ENCODE results near the gene POLR3E.
"Not testable (repeated sequence)": the region's sequence is repeated elsewhere in the genome, so short reads cannot be mapped to it uniquely, and the experiment has no call there.

The POLR3E gene

DNA sequence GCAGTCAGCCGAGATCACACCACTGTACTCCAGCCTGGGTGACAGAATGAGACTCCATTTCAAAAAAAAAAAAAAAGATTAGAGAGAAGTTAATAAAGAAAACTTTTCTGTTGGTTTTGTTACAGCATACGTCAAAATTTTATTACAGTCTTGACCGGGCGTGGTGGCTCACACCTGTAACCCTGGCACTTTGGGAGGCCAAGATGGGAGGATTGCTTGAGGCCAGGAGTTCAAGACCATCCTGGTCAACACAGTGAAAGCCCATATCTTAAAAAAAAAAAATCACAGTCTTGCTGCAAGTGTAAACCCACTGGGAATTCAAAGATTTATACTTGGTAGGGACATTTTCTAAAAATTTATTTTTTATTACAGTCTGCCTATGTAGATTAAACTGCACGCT lies 6.2 kb upstream of the POLR3E start:
- in situ Hi-C loops (cut with MboI; ENCODE audit: low sequenced_read_pairs) = loop anchor here (25.0 kb wide), 1 partner anchor 304 kb away; no protein-coding TSS in a partner anchor

DNA sequence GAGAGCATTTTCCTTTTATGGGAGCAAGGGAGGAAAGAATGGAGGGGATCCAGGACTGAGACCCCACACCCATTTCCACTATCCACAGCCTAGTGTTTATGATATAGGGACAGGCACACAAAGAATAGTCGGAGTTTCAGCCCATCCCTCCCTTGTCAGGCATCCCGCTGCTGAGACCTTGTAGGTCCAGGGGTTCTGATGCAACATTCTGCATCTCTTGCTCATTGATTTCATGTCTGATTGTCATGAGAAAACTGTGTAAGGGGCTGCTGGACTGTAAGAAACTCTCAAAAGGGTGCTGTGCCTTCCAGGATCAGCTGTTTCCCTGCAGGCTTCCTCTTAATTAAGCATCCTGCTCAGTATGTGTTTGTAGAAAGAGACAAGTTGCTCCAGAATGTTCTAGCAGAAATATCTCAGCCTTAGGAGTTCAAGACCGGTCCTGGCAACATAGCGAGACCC lies 5.3 kb upstream of the POLR3E start:
- in situ Hi-C loops (cut with MboI; ENCODE audit: low sequenced_read_pairs) = loop anchor here (25.0 kb wide), 1 partner anchor 305 kb away; no protein-coding TSS in a partner anchor

DNA sequence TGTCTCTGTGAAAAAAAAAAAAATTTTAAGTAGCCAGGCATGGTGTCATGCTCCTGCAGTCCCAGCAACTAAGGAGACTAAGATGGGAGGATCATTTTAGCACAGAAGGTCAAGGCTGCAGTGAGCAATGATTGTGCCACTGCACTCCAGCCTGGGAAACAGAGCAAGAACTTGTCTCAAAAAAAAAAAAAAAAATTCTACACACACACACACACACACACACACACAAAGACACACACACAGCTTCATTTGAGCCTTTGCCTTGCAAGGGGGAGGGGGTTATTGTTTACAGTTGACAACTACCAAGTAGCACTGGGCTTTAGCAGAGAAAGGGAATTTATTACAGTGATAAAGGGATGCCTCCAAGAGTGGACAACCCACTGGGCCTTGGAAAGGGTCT lies 4.9 kb upstream of the POLR3E start:
- in situ Hi-C loops (cut with MboI; ENCODE audit: low sequenced_read_pairs) = loop anchor here (25.0 kb wide), 1 partner anchor 305 kb away; no protein-coding TSS in a partner anchor

GRCh38 chr16:22293137-22294106 lies 3.8 kb upstream of the POLR3E start:
- in situ Hi-C loops (cut with MboI; ENCODE audit: low sequenced_read_pairs) = loop anchor here (25.0 kb wide), 1 partner anchor 306 kb away; no protein-coding TSS in a partner anchor

DNA sequence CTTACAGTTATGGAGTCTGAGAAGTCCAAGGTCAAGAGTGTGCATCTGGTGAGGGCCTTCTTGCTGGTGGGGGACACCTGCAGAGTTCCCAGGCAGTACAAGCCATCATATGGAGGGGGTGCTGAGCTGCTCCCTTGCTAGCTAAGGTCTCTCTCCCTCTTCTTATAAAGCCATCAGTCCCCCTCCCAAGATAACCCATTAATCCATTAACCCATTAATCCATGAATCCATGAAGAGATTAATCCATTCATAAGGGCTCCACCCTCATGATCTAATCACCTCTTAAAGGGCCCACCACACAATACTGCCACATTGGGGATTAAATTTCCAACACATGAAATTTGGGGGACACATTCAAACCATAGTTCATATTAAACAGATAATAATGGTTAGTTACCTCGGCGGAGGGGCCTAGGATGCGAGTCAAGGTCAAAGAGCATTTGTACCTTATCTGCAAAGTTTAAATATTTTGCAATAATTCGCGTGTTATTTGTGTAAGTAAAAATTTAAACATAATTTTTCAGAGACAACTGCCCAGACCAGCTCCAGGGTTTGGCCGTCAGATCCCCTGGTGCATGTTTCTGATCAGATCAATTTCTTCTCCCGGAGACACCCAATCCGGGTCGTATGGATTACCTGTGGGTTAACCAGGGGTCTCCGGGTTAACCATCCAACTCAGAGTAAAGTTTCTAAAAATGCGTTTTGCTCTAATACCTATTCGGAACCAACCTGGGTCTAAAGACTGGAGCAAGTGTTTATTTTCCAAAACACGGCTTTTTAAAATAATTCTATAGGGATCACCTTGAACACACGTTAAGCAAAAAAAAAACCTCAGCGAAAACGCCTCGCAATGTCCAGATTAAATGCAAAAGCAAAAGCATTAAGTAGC lies 740 bp upstream of the POLR3E start:
- in situ Hi-C loops (cut with MboI; ENCODE audit: low sequenced_read_pairs) = loop anchor here (5.0 to 25.0 kb wide), 2 partner anchors 99 to 309 kb away; no protein-coding TSS in a partner anchor

- in situ Hi-C loops (cut with MboI; ENCODE audit: low sequenced_read_pairs) = loop anchor here (5.0 to 25.0 kb wide), 2 partner anchors 101 to 311 kb away; no protein-coding TSS in a partner anchor
Measured at GRCh38 chr16:22297871-22298733, 893 bp downstream of the POLR3E start.

- in situ Hi-C loops (cut with MboI; ENCODE audit: low sequenced_read_pairs) = loop anchor here (5.0 to 25.0 kb wide), 2 partner anchors 102 to 312 kb away; no protein-coding TSS in a partner anchor
Measured at GRCh38 chr16:22299036-22299435, 1.8 kb downstream of the POLR3E start.

DNA sequence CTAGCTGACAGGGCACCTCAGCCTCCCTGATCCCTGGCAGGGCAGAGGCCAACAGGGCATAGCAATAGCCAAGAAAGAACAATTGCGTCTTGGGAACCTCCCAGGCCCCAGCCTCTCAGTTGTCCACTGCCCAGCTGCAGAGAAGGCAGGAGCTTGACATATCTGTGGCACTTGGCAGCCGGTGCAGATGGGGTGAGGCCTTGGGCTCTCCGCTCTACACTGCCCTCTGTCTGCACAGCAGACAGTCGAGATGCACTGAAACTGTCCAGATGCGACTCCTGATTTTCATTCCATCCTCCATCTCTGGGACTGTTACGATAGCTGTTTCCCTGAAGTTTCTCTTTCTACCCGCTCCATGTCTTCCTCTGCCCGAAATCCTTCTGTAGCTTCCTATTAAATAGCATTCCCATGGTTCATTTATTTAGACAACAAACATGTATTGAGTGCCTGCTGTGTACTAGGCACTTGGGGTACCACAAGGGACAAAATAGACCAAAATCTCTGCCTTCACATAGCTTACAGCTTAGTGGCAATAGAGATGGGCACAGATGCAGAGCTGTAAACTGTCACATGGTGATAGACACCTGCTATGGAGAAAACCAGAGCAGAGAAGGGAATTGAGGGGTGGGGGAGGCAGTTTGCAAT lies 3.3 kb downstream of the POLR3E start:
- in situ Hi-C loops (cut with MboI; ENCODE audit: low sequenced_read_pairs) = no loop called here

DNA sequence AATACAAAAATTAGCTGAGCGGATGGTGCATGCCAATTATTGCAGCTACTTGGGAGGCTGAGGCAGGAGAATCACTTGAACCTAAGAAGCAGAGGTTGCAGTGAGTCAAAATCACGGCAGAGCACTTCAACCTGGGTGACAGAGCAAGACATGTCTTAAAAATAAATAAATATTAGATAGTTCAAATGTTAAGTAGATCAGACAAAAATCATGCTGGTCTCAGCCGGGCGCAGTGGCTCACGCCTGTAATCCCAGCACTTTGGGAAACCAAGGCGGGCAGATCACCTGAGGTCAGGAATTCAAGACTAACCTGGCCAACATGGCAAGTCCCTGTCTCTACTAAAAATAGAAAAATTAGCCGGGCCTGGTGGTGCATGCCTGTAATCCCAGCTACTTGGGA lies 4.2 kb downstream of the POLR3E start:
- in situ Hi-C loops (cut with MboI; ENCODE audit: low sequenced_read_pairs) = not testable (repeated sequence)

GRCh38 chr16:22302776-22303363 lies 5.7 kb downstream of the POLR3E start:
- in situ Hi-C loops (cut with MboI; ENCODE audit: low sequenced_read_pairs) = no loop called here

DNA sequence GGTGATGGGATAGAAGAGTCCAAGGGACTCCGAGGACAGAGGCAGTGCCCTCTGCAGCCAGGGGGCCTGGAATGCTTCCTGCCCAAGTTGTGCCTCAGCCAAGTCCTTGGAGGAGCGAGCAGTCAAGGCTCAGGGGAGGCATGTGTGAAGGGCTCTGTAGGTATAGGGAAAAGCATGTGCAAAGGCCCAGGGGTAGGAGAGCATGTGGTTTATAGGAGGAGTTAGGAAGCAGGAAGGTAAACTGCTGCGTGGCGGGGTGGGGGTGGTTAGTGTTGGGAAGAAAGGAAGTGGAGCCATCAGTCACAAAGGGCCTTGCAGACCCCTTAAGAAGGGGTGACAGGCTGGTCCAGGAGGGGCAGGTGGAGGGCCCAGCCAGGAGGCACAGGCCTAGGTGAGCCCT lies 7.2 kb downstream of the POLR3E start:
- in situ Hi-C loops (cut with MboI; ENCODE audit: low sequenced_read_pairs) = no loop called here

GRCh38 chr16:22306788-22307187 lies 9.6 kb downstream of the POLR3E start:
- in situ Hi-C loops (cut with MboI; ENCODE audit: low sequenced_read_pairs) = no loop called here

GRCh38 chr16:22307838-22308237 lies 10.6 kb downstream of the POLR3E start:
- in situ Hi-C loops (cut with MboI; ENCODE audit: low sequenced_read_pairs) = no loop called here

GRCh38 chr16:22308824-22309520 lies 11.8 kb downstream of the POLR3E start:
- in situ Hi-C loops (cut with MboI; ENCODE audit: low sequenced_read_pairs) = no loop called here

- in situ Hi-C loops (cut with MboI; ENCODE audit: low sequenced_read_pairs) = no loop called here
Measured at GRCh38 chr16:22311520-22311919, 14.3 kb downstream of the POLR3E start.

DNA sequence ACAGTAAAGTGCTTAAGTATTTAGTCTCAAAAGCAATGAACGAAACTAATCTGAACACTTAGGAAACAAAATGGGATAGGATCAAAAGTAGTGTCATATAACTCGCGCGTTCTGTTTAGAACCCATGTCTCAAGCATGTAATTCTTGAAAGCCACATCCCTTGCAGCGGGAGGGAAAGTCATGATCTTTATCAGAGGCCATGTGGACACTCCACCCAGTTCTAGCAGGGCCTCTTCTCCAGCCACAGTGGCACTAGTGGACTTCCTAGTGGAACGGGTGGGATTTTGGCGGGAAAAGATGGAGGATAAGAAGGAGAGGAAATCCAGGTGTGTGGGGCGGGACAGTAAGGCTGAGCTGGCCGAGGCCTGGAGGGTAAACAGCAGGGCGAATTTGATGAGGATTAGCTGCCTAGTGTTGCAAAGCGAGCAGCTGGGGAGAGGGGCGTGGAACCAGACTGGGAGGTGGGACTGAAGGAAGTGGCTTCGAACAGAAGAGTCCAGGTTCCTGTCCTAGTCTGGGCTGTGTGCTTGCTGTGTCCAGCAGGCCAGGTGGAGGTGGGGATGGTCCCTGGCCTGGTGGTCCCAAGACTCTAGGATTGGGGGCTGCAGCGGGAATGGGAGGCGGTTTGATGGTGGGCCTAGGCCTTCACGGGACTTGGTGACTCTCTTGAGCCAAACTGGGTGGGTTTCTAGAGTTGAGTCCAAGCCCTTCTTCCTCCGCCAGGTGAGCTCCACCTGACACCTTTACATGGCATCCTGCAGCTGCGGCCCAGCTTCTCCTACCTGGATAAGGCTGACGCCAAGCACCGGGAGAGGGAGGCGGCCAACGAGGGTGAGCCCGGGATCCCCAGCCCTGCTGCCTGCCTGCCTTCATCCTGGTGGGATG lies 15.9 kb downstream of the POLR3E start:
- in situ Hi-C loops (cut with MboI; ENCODE audit: low sequenced_read_pairs) = no loop called here

DNA sequence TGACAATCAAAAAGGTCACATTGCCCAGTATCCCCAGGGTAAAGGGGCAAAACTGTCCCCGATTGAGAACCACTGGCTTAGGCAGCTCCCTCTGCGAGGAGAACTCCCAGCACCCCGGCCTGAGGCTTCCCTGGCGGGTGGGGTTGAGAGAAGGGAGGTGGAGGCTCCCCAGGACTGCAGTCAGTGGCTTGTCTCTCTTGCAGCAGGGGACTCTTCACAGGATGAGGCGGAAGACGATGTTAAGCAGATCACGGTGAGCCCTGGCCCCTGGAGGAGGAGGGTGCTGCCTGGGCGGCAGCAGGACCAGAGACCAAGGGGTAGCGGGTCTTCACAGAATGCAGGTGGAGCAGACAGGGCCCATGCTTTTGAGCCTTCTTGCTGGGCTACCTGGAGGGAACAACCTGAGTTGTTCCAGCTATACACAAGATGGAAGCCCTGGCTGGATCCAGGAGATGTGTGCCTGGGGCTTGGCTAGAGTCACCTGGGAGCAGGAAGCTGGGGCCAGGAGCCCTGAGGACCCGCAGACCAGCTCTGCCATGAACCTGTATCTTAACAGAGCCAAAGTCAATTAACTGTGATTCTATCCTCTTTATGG lies 16.8 kb downstream of the POLR3E start:
- in situ Hi-C loops (cut with MboI; ENCODE audit: low sequenced_read_pairs) = no loop called here

Data from HL-60/S4 treated with phorbol 12-myristate 13-acetate at 8.2 ng/mL for 4 days and 3 days (cell line).